ENCODE data around the gene FAM3B. TPM values are rescaled to one million over a fixed set of nuclear protein-coding genes. Genes with fewer than 3 reads are reported as not detected.

The FAM3B gene
- total and polyA plus RNA-seq, 2 experiments from 2014 or later: 2.5 to 3.6 TPM

- Histone ChIP-seq H3K4me2 (no peak overlapping the region), H4K20me1 (replicated peaks; ENCODE audit: insufficient read depth) (no peaks in the 10 kb centered on the region), H3K9me2 (ENCODE audit: insufficient read depth) (0 out of 2 replicates have a peak, but pooled peaks cover 4% of the 10 kb centered on the region), H3K27ac (ENCODE audit: low read depth) (no peak overlapping the region), H2AFZ (no peak overlapping the region), H3K36me3 (ENCODE audit: insufficient read depth) (no peaks in the 10 kb centered on the region), H3F3A (replicated peaks; ENCODE audit: low read depth) (no peaks in the 10 kb centered on the region), H3K79me2 (replicated peaks; ENCODE audit: insufficient read depth) (no peaks in the 10 kb centered on the region), H3K4me1 (ENCODE audit: insufficient read depth) (peaks cover 4% of the 10 kb centered on the region), H3K4me3 (no peak overlapping the region), H3K27me3 (ENCODE audit: insufficient read depth) (no peaks in the 10 kb centered on the region)
- H3K9me3 Mint-ChIP-seq: no peaks in the 10 kb centered on the region; the same call in 2 of the 3 replicates
- DNase-seq (ENCODE audit: low spot score) (no peak), ATAC-seq (no peak)
- H3K36me3 Mint-ChIP-seq (ENCODE audit: low read depth): no peaks in the 10 kb centered on the region
- H3K27me3 Mint-ChIP-seq (ENCODE audit: insufficient read depth, low read depth, poor library complexity): peaks cover 2% of the 10 kb centered on the region
- H3K27ac Mint-ChIP-seq: no peak overlapping the region
- no peak overlapping the region for H3K4me3 Mint-ChIP-seq
- TF ChIP-seq ZNF331 (CRISPR knock-in tag; IDR thresholded peaks at IDR 0.05; ENCODE audit: low read depth): no peak
- TF ChIP-seq POLR2AphosphoS5 (IDR thresholded peaks at IDR 0.05; ENCODE audit: low read depth): no peak
- no peak for TF ChIP-seq CREB1 (CRISPR knock-in tag; IDR thresholded peaks at IDR 0.05; ENCODE audit: low read depth)
- TF ChIP-seq JUNB (IDR thresholded peaks at IDR 0.05; ENCODE audit: unreplicated experiment): no peak
- TF ChIP-seq EZH2 (IDR thresholded peaks at IDR 0.05; ENCODE audit: low read depth, unreplicated experiment): no peak
- no peak for TF ChIP-seq CTCF (conservative IDR thresholded peaks at IDR 0.05; ENCODE audit: low read depth in 2 of 2)
- TF ChIP-seq ZNF114 (CRISPR knock-in tag; IDR thresholded peaks at IDR 0.05): no peak
- peaks cover 13% of the 10 kb centered on the region for H3K4me1 Mint-ChIP-seq
Observed at GRCh38 chr21:41364308-41364707, 47.7 kb downstream of the FAM3B start.

- Mint-ChIP-seq H3K27ac (no peak overlapping the region), H3K4me3 (no peak overlapping the region), H3K36me3 (ENCODE audit: low read depth) (no peaks in the 10 kb centered on the region), H3K27me3 (ENCODE audit: insufficient read depth, low read depth, poor library complexity) (peaks cover 7% of the 10 kb centered on the region), H3K9me3 (no peaks in the 10 kb centered on the region; the same call in 2 of the 3 replicates), H3K4me1 (peaks cover 16% of the 10 kb centered on the region)
- H3K27me3 ChIP-seq (ENCODE audit: insufficient read depth): no peaks in the 10 kb centered on the region
- H3K9me2 ChIP-seq (ENCODE audit: insufficient read depth): 0 out of 2 replicates have a peak, but pooled peaks cover 1% of the 10 kb centered on the region
- ATAC-seq (no peak), DNase-seq (ENCODE audit: low spot score) (no peak)
- no peaks in the 10 kb centered on the region for H3F3A ChIP-seq (replicated peaks; ENCODE audit: low read depth)
- H3K27ac ChIP-seq (ENCODE audit: low read depth): no peak overlapping the region
- no peak overlapping the region for H3K4me3 ChIP-seq
- H3K36me3 ChIP-seq (ENCODE audit: insufficient read depth): no peaks in the 10 kb centered on the region
- no peaks in the 10 kb centered on the region for H3K79me2 ChIP-seq (replicated peaks; ENCODE audit: insufficient read depth)
- peaks cover 11% of the 10 kb centered on the region for H3K4me1 ChIP-seq (ENCODE audit: insufficient read depth)
- H3K4me2 ChIP-seq: no peak overlapping the region
- no peaks in the 10 kb centered on the region for H4K20me1 ChIP-seq (replicated peaks; ENCODE audit: insufficient read depth)
- H2AFZ ChIP-seq: no peak overlapping the region
- TF ChIP-seq ZNF114 (CRISPR knock-in tag; IDR thresholded peaks at IDR 0.05) (no peak), EZH2phosphoT487 (IDR thresholded peaks at IDR 0.05; ENCODE audit: unreplicated experiment) (no peak), ETS1 (IDR thresholded peaks at IDR 0.05) (no peak), ZNF331 (CRISPR knock-in tag; IDR thresholded peaks at IDR 0.05; ENCODE audit: low read depth) (no peak), EZH2 (IDR thresholded peaks at IDR 0.05; ENCODE audit: low read depth, unreplicated experiment) (no peak), ZNF462 (CRISPR knock-in tag; IDR thresholded peaks at IDR 0.05) (no peak), CREB1 (CRISPR knock-in tag; IDR thresholded peaks at IDR 0.05; ENCODE audit: low read depth) (no peak)
Observed at GRCh38 chr21:41365377-41366107, 48.9 kb downstream of the FAM3B start.

Measured in GM23338 (cell line).